ENCODE data around the gene PARD3. TPM values are rescaled to one million over a fixed set of nuclear protein-coding genes. Genes with fewer than 3 reads are reported as not detected.

PARD3 gene
- total and polyA plus RNA-seq, 2 donors (not counting 3 experiments of a cell fraction or from before 2014, with no cell fraction given) = 7.3 to 24.1 TPM

DNA sequence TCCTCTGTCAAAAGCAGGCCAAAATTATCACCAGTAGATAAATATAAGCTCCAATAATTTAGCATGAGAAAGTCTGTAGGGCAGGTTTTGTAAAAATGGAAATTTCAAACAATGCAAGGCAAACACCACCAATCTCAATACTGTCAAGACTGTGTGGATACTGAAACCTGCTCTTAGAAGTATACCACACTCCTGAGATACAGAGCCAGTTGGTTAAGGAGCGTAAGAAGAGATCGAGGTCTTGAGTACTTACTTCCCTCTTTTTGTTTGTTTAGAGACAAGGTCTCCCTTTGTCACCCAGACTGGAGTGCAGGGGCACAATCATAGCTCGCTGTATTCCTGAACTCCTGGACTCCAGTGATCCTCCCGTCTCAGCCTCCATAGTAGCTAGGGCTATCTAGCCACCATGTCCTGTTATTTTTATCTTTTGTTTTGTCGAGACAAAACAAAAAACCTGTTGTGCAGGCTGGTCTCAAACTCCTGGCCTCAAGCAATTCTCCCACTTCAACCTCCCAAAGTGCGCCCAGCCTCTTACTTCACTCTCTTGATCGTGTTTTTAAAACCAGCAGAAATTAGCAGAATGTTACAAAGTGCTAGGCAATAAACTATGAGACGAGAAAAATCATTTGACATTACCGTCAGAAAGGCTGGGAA, 205.7 kb downstream of the PARD3 start:
- peaks cover 2% of the 10 kb centered on the region for H3K9me1 ChIP-seq (replicated peaks; ENCODE audit: control insufficient read depth, extremely low read depth, insufficient read depth, low read length)
- H3K27ac ChIP-seq (ENCODE audit: insufficient read depth, low read depth, low read length) = no peak overlapping the region
- H3K4me1 ChIP-seq (ENCODE audit: control insufficient read depth, extremely low read depth, insufficient read depth, low read length) = peaks cover 24% of the 10 kb centered on the region
- no peak overlapping the region for H3K4me3 ChIP-seq (replicated peaks in 1 of 3; ENCODE audit: insufficient read depth in 1 of 3, low read depth in 1 of 3, low read length in 3 of 3)
- dilution Hi-C loops (cut with MboI; ENCODE audit: extremely low pct_ligation_motif_present, low sequenced_read_pairs) = no loop called here
- intact Hi-C loops (cut with micrococcal nuclease) = no loop called here
- H4K20me1 ChIP-seq (replicated peaks; ENCODE audit: control insufficient read depth, extremely low read depth, insufficient read depth, low read length) = no peaks in the 10 kb centered on the region
- no peaks in the 10 kb centered on the region for H3K79me2 ChIP-seq (ENCODE audit: control insufficient read depth, insufficient read depth, low read length)
- CTCF ChIA-PET = interaction anchor here (1.8 kb wide), 1 partner anchor 27 kb away, joined by 4 read pairs; no protein-coding TSS in a partner anchor
- no peaks in the 10 kb centered on the region for H3K9me3 ChIP-seq (replicated peaks; ENCODE audit: control insufficient read depth, insufficient read depth, low read length)
- no peak overlapping the region for H3K9ac ChIP-seq (replicated peaks; ENCODE audit: extremely low read depth, insufficient read depth, low read length)
- BruUV-seq (replicated peaks) = no TSS peak
- no peak overlapping the region for H2AFZ ChIP-seq (ENCODE audit: low read depth, low read length)
- no peaks in the 10 kb centered on the region for H3K36me3 ChIP-seq (ENCODE audit: control insufficient read depth in 2 of 2, extremely low read depth in 1 of 2, insufficient read depth in 2 of 2, low read length in 2 of 2)
- no peak for FAIRE-seq
- H3K27me3 ChIP-seq (ENCODE audit: control insufficient read depth in 2 of 2, insufficient read depth in 2 of 2, low read length in 2 of 2) = no peaks in the 10 kb centered on the region
- DNase-seq (ENCODE audit: low read depth, low spot score) = no peak
- TF ChIP-seq JUN (IDR thresholded peaks at IDR 0.05; ENCODE audit: borderline replicate concordance, insufficient read depth, insufficient read length, low read depth) (no peak), EZH2 (IDR thresholded peaks at IDR 0.05; ENCODE audit: borderline replicate concordance, low read depth, low read length, severe bottlenecking) (no peak), POLR2AphosphoS5 (IDR thresholded peaks at IDR 0.05; ENCODE audit: insufficient read depth, low read depth, low read length) (no peak), MYC (IDR thresholded peaks at IDR 0.05; ENCODE audit: low read depth, low read length) (no peak)
- TF ChIP-seq, protein P1, sequence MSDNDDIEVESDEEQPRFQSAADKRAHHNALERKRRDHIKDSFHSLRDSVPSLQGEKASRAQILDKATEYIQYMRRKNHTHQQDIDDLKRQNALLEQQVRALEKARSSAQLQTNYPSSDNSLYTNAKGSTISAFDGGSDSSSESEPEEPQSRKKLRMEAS (IDR thresholded peaks at IDR 0.05; ENCODE audit: insufficient read depth, insufficient read length) = no peak
- POLR2A ChIA-PET = no interaction called here
- H3K4me2 ChIP-seq (ENCODE audit: insufficient read depth, low read length) = no peak overlapping the region

DNA sequence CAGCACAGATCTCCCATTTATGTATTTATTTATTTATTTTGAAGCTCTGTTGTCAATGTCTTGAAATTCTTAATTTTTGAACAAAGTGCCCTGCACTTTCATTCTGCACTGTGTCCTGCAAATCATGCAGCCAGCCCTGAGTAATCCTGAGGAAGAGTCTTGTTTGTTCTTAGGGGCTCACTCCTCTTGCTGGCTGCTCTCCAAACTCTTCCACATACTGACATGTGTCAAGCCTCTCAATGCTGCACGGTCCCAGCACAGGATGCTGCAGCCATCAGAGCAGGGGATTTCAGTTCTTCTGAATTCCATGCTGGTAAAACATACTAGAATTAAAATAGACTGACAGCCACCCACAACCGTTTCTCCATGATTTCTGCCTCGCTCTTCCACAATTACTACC, 207.2 kb downstream of the PARD3 start:
- no peak for TF ChIP-seq MYC (IDR thresholded peaks at IDR 0.05; ENCODE audit: low read depth, low read length)
- TF ChIP-seq GATA2 (IDR thresholded peaks at IDR 0.05; ENCODE audit: insufficient read depth, insufficient read length, low read depth, low read length) = no peak
- TF ChIP-seq, protein P1 (IDR thresholded peaks at IDR 0.05; ENCODE audit: insufficient read depth, insufficient read length) = no peak
- TF ChIP-seq, protein P2, sequence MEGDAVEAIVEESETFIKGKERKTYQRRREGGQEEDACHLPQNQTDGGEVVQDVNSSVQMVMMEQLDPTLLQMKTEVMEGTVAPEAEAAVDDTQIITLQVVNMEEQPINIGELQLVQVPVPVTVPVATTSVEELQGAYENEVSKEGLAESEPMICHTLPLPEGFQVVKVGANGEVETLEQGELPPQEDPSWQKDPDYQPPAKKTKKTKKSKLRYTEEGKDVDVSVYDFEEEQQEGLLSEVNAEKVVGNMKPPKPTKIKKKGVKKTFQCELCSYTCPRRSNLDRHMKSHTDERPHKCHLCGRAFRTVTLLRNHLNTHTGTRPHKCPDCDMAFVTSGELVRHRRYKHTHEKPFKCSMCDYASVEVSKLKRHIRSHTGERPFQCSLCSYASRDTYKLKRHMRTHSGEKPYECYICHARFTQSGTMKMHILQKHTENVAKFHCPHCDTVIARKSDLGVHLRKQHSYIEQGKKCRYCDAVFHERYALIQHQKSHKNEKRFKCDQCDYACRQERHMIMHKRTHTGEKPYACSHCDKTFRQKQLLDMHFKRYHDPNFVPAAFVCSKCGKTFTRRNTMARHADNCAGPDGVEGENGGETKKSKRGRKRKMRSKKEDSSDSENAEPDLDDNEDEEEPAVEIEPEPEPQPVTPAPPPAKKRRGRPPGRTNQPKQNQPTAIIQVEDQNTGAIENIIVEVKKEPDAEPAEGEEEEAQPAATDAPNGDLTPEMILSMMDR (IDR thresholded peaks at IDR 0.05; ENCODE audit: extremely low read depth in 1 of 2, insufficient read depth in 1 of 2, low read depth in 1 of 2, low read length in 2 of 2) = no peak
- no peak for TF ChIP-seq EZH2 (IDR thresholded peaks at IDR 0.05; ENCODE audit: borderline replicate concordance, low read depth, low read length, severe bottlenecking)
- no peak for TF ChIP-seq FOS (IDR thresholded peaks at IDR 0.05; ENCODE audit: borderline replicate concordance, insufficient read depth, low read length)
- TF ChIP-seq POLR2A (IDR thresholded peaks at IDR 0.05; ENCODE audit: low read depth, low read length) = no peak
- no peak for TF ChIP-seq JUN (IDR thresholded peaks at IDR 0.05; ENCODE audit: borderline replicate concordance, insufficient read depth, insufficient read length, low read depth)
- TF ChIP-seq POLR2AphosphoS5 (IDR thresholded peaks at IDR 0.05; ENCODE audit: insufficient read depth, low read depth, low read length) = no peak
- dilution Hi-C loops (cut with MboI; ENCODE audit: extremely low pct_ligation_motif_present, low sequenced_read_pairs) = no loop called here
- H3K36me3 ChIP-seq (ENCODE audit: control insufficient read depth in 2 of 2, extremely low read depth in 1 of 2, insufficient read depth in 2 of 2, low read length in 2 of 2) = no peaks in the 10 kb centered on the region
- H3K27ac ChIP-seq (ENCODE audit: insufficient read depth, low read depth, low read length) = no peak overlapping the region
- BruUV-seq (replicated peaks) = no TSS peak
- H2AFZ ChIP-seq (ENCODE audit: low read depth, low read length) = no peak overlapping the region
- no peak overlapping the region for H3K4me3 ChIP-seq (replicated peaks in 1 of 3; ENCODE audit: insufficient read depth in 1 of 3, low read depth in 1 of 3, low read length in 3 of 3)
- H3K4me1 ChIP-seq (ENCODE audit: control insufficient read depth, extremely low read depth, insufficient read depth, low read length) = peaks cover 11% of the 10 kb centered on the region
- intact Hi-C loops (cut with micrococcal nuclease) = no loop called here
- no peaks in the 10 kb centered on the region for H4K20me1 ChIP-seq (replicated peaks; ENCODE audit: control insufficient read depth, extremely low read depth, insufficient read depth, low read length)
- ChIA-PET POLR2A (no interaction called here), CTCF (interaction anchor here (0.9 to 1.3 kb wide), 2 partner anchors 14 to 31 kb away, joined by 4 read pairs; no protein-coding TSS in a partner anchor)
- no peaks in the 10 kb centered on the region for H3K27me3 ChIP-seq (ENCODE audit: control insufficient read depth in 2 of 2, insufficient read depth in 2 of 2, low read length in 2 of 2)
- H3K9ac ChIP-seq (replicated peaks; ENCODE audit: extremely low read depth, insufficient read depth, low read length) = no peak overlapping the region
- peaks cover 2% of the 10 kb centered on the region for H3K9me1 ChIP-seq (replicated peaks; ENCODE audit: control insufficient read depth, extremely low read depth, insufficient read depth, low read length)
- H3K9me3 ChIP-seq (replicated peaks; ENCODE audit: control insufficient read depth, insufficient read depth, low read length) = no peaks in the 10 kb centered on the region
- H3K79me2 ChIP-seq (ENCODE audit: control insufficient read depth, insufficient read depth, low read length) = no peaks in the 10 kb centered on the region
- FAIRE-seq (no peak), DNase-seq (ENCODE audit: low read depth, low spot score) (peak; percentile 55)
- H3K4me2 ChIP-seq (ENCODE audit: insufficient read depth, low read length) = no peak overlapping the region
